NT2/D1 (cell line): Measurements from ENCODE around the gene SPAG17.

ENCODE experiments used
- DNase-seq: peaks from one replicate; pipeline ENCODE4 v3.0.0-alpha.2; 2011; ENCODE audit warnings: low read depth, low spot score
- H3K27me3 ChIP-seq: 2 replicates; pipeline ENCODE4 v1.6.0; 2011; ENCODE audit warnings: mild to moderate bottlenecking; ENCODE audit not compliant: insufficient read length, insufficient read depth
- H3K36me3 ChIP-seq: 2 replicates; pipeline ENCODE4 v1.6.1; 2011; ENCODE audit warnings: mild to moderate bottlenecking, low read length, mixed read lengths; ENCODE audit not compliant: insufficient read depth, insufficient read length
- H3K4me1 ChIP-seq: 2 replicates; pipeline ENCODE4 v1.5.1; 2011; ENCODE audit not compliant: insufficient read depth, insufficient read length
- H3K4me3 ChIP-seq: 2 replicates; pipeline ENCODE4 v1.5.1; 2011; ENCODE audit warnings: low read depth; ENCODE audit not compliant: insufficient read length
- H3K9ac ChIP-seq: 2 replicates; pipeline ENCODE4 v1.6.0; 2011; ENCODE audit warnings: low read depth; ENCODE audit not compliant: insufficient read length
- H3K9me3 ChIP-seq: 2 replicates; pipeline ENCODE4 v1.5.1; 2011; ENCODE audit warnings: mild to moderate bottlenecking, low read length; ENCODE audit not compliant: insufficient read depth
- SUZ12 ChIP-seq: IDR thresholded peaks from 2 replicates; pipeline ENCODE4 v1.6.1; 2011; ENCODE audit not compliant: insufficient read length, insufficient read depth; ENCODE audit errors: extremely low read depth
- YY1 ChIP-seq: IDR thresholded peaks from 2 replicates; pipeline ENCODE4 v1.6.1; 2011; ENCODE audit not compliant: insufficient read length, insufficient read depth
- ZNF274 ChIP-seq: IDR thresholded peaks from 2 replicates; pipeline ENCODE4 v1.6.1; 2011; ENCODE audit warnings: mild to moderate bottlenecking, low read depth, low read length

SPAG17 gene

DNA sequence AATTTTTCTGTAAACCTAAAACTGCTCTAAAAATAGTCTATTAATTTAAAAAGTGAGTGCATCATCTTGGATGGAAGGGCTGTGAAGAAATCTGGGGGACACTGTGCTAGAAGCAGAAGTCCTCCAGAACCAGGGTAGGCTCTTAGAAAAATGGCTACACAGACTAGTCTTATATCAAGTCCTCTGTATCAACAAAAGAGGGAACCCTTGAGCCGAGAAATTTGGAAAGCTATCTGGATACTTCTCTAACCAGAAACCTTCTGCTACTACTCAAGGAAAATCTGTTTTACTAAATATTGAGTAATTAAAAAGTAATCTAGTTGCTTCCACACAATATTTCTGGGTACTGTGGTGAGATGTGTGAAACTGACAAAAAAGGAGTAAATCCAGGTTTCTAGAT lies 163.4 kb downstream of the SPAG17 start:
- Histone ChIP-seq H3K36me3 (no peaks in the 10 kb centered on the region), H3K4me3 (no peak overlapping the region), H3K27me3 (no peaks in the 10 kb centered on the region), H3K9me3 (no peaks in the 10 kb centered on the region), H3K9ac (no peak overlapping the region), H3K4me1 (no peaks in the 10 kb centered on the region)
- DNase-seq = no peak
- TF ChIP-seq SUZ12 (no peak), YY1 (no peak), ZNF274 (no peak)

DNA sequence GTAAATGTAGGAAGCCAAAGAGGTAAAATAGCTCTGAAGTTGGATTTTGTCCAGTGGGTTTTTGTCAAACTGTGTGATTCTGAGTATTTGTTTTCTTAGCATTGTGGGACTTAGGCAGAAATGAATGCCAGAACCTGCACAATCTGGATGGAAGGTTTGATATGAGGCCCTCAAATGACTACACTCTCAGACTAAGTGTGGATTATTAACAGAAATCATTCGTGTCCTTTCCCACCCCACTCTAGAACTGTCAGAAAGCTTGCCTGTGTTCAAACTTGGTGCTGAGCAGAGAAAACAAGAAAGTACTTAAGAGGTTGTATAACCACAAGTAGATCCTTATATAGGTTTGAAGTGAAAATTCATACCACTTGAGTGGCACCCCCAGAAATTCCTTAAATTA lies 167.0 kb downstream of the SPAG17 start:
- H3K4me1 ChIP-seq = no peaks in the 10 kb centered on the region
- H3K9me3 ChIP-seq = no peaks in the 10 kb centered on the region
- H3K27me3 ChIP-seq = no peaks in the 10 kb centered on the region
- no peak overlapping the region for H3K4me3 ChIP-seq
- H3K36me3 ChIP-seq = no peaks in the 10 kb centered on the region
- no peak overlapping the region for H3K9ac ChIP-seq
- no peak for DNase-seq
- TF ChIP-seq ZNF274 = no peak
- no peak for TF ChIP-seq SUZ12
- TF ChIP-seq YY1 = no peak

DNA sequence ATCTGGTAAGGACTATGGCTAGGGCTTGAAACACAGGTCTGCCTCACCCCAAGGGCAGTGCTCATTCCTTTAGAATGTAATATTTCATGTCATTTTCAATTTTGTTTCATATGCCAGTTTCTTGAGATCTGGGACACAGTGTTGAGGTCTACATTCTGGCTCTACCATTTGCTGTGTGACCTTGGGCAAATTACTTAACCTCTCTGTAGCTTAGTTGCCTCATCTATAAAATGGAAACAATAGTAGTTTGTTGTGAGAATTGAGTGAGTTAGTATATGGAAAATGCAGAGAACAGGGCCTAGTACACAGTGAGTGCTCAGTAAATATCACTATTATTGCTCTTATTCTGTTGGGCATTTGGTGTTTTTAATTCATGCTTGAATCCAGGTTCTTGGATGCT lies 171.1 kb downstream of the SPAG17 start:
- no peak overlapping the region for H3K9ac ChIP-seq
- no peak for DNase-seq
- no peaks in the 10 kb centered on the region for H3K36me3 ChIP-seq
- no peak for TF ChIP-seq YY1
- TF ChIP-seq ZNF274 = no peak
- TF ChIP-seq SUZ12 = no peak
- H3K4me1 ChIP-seq = no peaks in the 10 kb centered on the region
- H3K4me3 ChIP-seq = no peak overlapping the region
- no peaks in the 10 kb centered on the region for H3K9me3 ChIP-seq
- no peaks in the 10 kb centered on the region for H3K27me3 ChIP-seq

DNA sequence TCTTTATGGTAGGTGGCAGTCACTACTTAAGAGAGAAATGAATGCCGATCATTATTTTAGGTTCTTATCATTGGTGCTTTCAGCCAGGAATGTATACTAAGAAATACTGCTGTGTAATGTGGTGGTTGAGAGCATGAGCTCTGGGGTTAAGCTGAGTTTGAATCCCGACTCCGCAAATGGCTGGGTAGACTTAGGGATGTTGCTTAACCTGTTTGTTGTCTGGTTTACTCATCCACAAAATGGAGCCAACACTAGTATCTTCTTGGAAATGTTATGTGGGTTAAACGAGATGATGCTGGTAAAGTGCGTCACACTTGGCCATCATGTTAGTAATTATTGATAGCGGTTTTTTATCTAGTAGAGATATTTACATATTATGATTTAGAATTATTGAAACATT lies 171.7 kb downstream of the SPAG17 start:
- Histone ChIP-seq H3K9me3 (no peaks in the 10 kb centered on the region), H3K9ac (no peak overlapping the region), H3K36me3 (no peaks in the 10 kb centered on the region), H3K4me1 (no peaks in the 10 kb centered on the region), H3K4me3 (no peak overlapping the region), H3K27me3 (no peaks in the 10 kb centered on the region)
- DNase-seq = no peak
- no peak for TF ChIP-seq YY1
- TF ChIP-seq SUZ12 = no peak
- TF ChIP-seq ZNF274 = no peak

DNA sequence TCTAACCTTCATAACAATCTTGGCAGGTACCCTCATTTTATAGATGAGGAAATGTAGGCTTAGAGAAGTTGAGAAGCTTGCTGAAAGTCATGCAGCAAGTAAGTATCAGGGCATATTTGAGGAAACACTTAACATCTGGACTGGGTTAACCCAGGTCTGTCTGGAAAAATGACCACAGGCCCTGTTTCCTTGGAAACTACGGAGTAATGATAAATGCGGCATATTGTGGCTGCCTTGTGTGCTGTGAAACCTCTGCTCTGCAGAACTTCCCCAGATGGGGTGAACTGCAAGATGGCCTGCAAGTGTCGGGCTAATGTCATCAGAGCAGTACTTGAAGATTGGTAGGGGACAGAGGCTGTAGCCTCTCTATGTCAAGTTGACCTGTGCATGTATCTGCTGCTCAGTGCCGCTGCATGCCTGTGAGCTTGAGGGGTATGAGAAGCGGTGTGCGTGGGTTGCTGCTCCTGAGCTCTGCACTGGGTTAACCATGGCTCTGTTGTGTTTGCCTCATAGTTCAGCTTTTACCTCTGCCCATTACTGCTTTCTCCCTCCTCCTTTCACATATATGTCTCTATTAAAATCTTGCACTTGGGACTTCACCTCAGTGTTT lies 172.4 kb downstream of the SPAG17 start:
- no peak overlapping the region for H3K9ac ChIP-seq
- no peaks in the 10 kb centered on the region for H3K27me3 ChIP-seq
- H3K4me3 ChIP-seq = no peak overlapping the region
- TF ChIP-seq ZNF274 (no peak), YY1 (no peak), SUZ12 (no peak)
- H3K36me3 ChIP-seq = no peaks in the 10 kb centered on the region
- DNase-seq = no peak
- no peaks in the 10 kb centered on the region for H3K4me1 ChIP-seq
- H3K9me3 ChIP-seq = no peaks in the 10 kb centered on the region

DNA sequence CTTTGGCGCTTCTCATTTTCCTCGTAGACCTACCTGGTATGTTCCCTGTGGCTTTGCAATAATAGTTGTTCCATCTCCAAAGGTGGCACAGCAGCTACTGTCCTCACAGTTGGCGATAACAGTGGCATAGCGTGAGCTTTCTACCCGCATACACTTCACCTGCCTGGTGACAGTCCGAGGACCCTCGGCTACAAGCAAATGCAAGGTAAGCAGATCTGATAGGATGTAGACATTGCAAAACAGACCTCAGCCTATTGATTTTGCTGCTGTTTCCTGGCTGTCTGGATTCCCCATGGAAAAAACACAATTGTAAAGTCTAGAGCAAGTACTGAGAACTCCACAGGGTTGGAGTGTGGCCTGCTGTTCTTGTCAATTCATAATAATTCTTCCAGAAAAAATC lies 177.0 kb downstream of the SPAG17 start:
- no peak for DNase-seq
- TF ChIP-seq ZNF274 (no peak), SUZ12 (no peak), YY1 (no peak)
- H3K4me3 ChIP-seq = no peak overlapping the region
- H3K9ac ChIP-seq = no peak overlapping the region
- H3K4me1 ChIP-seq = no peaks in the 10 kb centered on the region
- H3K9me3 ChIP-seq = no peaks in the 10 kb centered on the region
- H3K27me3 ChIP-seq = no peaks in the 10 kb centered on the region
- no peaks in the 10 kb centered on the region for H3K36me3 ChIP-seq

DNA sequence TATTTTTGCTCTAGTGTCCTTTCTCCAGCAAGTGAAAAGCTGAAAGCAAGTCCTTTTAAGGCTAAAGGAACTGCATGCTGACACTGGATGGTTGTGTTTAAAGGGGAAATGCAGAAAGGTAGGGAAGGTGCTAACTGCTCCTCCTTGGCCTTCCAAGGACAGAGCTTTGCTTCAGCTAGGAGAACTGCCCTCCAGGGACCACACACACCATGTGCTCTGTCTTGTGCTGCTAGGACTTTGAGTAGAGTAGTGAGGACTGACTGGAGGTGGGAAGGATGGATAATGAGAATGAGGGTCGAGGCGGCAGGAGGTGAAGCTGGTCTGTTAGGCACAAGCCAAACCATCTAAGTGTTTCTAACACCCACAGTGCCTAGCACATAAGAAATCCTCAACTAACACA lies 177.6 kb downstream of the SPAG17 start:
- no peak overlapping the region for H3K9ac ChIP-seq
- no peak for DNase-seq
- H3K4me3 ChIP-seq = no peak overlapping the region
- no peaks in the 10 kb centered on the region for H3K4me1 ChIP-seq
- no peaks in the 10 kb centered on the region for H3K36me3 ChIP-seq
- no peaks in the 10 kb centered on the region for H3K9me3 ChIP-seq
- TF ChIP-seq YY1 (no peak), ZNF274 (no peak), SUZ12 (no peak)
- H3K27me3 ChIP-seq = no peaks in the 10 kb centered on the region

DNA sequence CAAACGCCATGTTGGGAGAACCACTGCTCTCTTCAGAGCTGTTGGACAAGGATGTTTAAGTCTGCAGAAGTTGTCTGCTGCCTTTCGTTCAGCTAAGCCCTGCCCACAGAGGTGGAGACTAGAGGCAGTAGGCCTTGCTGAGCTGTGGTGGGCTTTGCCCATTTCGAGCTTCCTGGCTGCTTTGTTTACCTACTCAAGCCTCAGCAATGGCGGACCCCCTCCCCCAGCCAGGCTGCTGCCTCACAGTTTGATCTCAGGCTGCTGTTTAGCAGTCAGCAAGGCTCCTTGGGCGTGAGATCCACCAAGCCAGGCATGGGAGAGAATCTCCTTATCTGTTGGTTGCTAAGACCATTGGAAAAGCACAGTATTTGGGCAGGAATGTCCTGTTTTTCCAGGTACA lies 180.7 kb downstream of the SPAG17 start:
- TF ChIP-seq ZNF274 (no peak), YY1 (no peak), SUZ12 (no peak)

More for the DNA sequence above, 180.7 kb downstream of the SPAG17 start:
- Histone ChIP-seq H3K27me3 (no peaks in the 10 kb centered on the region), H3K4me1 (no peaks in the 10 kb centered on the region), H3K9ac (no peak overlapping the region), H3K36me3 (no peaks in the 10 kb centered on the region), H3K9me3 (no peaks in the 10 kb centered on the region), H3K4me3 (no peak overlapping the region)
- DNase-seq = no peak
